ENCODE measurements around the gene CDH2. TPM values are rescaled to one million over a fixed set of nuclear protein-coding genes. Genes with fewer than 3 reads are reported as not detected.

The CDH2 gene
- total RNA-seq, 1 donor from 2014 or later, result 370 TPM

DNA sequence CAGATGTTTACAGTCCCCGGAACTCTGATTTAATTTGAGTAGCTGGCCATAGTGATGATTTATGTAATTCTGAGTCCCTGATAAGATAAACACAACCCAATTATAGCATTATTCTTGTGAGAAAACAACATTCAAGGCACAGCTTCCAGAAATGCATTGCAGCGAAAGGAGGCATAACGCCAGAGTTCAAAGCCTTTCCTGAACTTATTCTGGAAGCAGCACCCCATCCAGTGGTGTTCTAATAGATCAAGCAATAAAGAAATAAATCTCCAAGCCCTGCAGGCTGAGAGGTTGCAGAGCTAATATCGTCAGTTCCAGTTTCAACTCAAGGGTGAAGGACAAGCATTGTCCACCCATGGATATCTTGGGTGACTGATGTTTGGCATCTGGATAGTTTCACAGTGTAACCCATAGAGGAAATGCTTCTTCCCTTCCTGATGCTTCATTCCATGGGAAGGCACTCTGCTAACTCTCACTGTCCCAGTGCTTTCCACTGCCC, 18.8 kb downstream of the CDH2 start:
- no peak for TF ChIP-seq CTCF (IDR thresholded peaks at IDR 0.05; ENCODE audit: borderline replicate concordance)
- Histone ChIP-seq H3K27ac (replicated peaks) (peak overlapping the region; percentile 59), H3K9me3 (replicated peaks) (no peaks in the 10 kb centered on the region), H3K4me3 (peak overlapping the region; percentile 20), H3K36me3 (no peaks in the 10 kb centered on the region), H3K27me3 (ENCODE audit: low read depth) (no peaks in the 10 kb centered on the region), H3K4me1 (peaks cover 99% of the 10 kb centered on the region)
- intact Hi-C loops (cut with micrococcal nuclease), result no loop called here
- no peak for DNase-seq

DNA sequence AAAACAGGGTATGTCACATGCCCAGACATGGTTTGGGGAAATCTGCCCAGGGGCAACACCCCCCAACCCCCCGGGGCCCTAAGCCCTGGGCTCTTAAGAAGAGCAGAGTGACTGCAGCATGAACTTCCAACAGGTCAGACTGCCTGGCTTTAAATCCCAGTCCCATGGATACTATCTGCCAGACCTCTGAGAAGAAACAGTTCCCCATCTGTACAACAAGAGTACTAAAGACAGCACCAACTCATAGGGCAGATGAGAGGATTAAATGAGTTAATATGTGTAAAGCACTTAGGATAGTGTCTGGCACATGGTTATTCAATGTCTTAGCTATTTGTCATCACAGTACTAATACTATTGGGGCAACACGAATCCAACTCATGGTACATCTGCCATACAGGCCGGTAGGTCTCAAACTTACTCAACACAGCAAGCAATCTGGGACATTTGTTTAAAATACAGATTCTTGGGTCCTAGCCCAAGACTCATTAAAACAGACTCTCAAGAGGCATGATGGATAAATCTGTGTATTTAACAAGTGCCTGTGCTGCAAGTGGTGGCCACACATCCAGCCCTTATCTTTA, 23.4 kb downstream of the CDH2 start:
- Histone ChIP-seq H3K36me3 (no peaks in the 10 kb centered on the region), H3K4me1 (peaks cover 95% of the 10 kb centered on the region), H3K9me3 (replicated peaks) (no peaks in the 10 kb centered on the region), H3K27me3 (ENCODE audit: low read depth) (no peaks in the 10 kb centered on the region), H3K4me3 (no peak overlapping the region), H3K27ac (replicated peaks) (peak overlapping the region; percentile 78)
- intact Hi-C loops (cut with micrococcal nuclease), result no loop called here
- DNase-seq, result no peak
- no peak for TF ChIP-seq CTCF (IDR thresholded peaks at IDR 0.05; ENCODE audit: borderline replicate concordance)

GRCh38 chr18:28152754-28153153, 24.2 kb downstream of the CDH2 start:
- Histone ChIP-seq H3K27ac (replicated peaks) (peak overlapping the region; percentile 78), H3K4me1 (peaks cover 95% of the 10 kb centered on the region), H3K9me3 (replicated peaks) (no peaks in the 10 kb centered on the region), H3K4me3 (no peak overlapping the region), H3K27me3 (ENCODE audit: low read depth) (no peaks in the 10 kb centered on the region), H3K36me3 (no peaks in the 10 kb centered on the region)
- intact Hi-C loops (cut with micrococcal nuclease), result no loop called here
- no peak for TF ChIP-seq CTCF (IDR thresholded peaks at IDR 0.05; ENCODE audit: borderline replicate concordance)
- no peak for DNase-seq

DNA sequence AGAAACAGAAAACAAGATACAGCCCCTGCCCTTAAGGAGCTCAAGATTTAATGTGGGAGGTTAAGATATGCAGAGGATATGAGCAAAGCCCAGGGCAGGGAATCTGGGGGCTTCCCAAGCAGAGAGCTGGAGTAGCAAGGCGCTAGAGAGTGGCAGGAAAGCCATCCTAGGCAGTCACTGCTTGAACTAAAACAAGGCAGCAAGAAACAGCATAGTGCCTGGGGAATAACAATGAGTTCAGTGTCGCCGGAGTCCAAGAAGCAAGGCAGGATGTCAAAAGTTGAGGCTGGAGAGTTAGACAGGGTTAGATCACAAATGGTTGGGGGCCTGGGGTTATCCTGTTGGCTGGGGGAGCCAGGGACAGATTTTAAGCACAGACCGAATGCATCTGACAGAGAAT, 24.6 kb downstream of the CDH2 start:
- no peak overlapping the region for H3K4me3 ChIP-seq
- no peaks in the 10 kb centered on the region for H3K27me3 ChIP-seq (ENCODE audit: low read depth)
- no peaks in the 10 kb centered on the region for H3K9me3 ChIP-seq (replicated peaks)
- peaks cover 95% of the 10 kb centered on the region for H3K4me1 ChIP-seq
- H3K27ac ChIP-seq (replicated peaks), result peak overlapping the region; percentile 78
- TF ChIP-seq CTCF (IDR thresholded peaks at IDR 0.05; ENCODE audit: borderline replicate concordance), result no peak
- intact Hi-C loops (cut with micrococcal nuclease), result no loop called here
- no peak for DNase-seq
- H3K36me3 ChIP-seq, result no peaks in the 10 kb centered on the region

GRCh38 chr18:28151434-28151833, 25.5 kb downstream of the CDH2 start:
- TF ChIP-seq CTCF (IDR thresholded peaks at IDR 0.05; ENCODE audit: borderline replicate concordance), result no peak
- Histone ChIP-seq H3K4me3 (no peak overlapping the region), H3K4me1 (peaks cover 96% of the 10 kb centered on the region), H3K27ac (replicated peaks) (peak overlapping the region; percentile 78), H3K36me3 (no peaks in the 10 kb centered on the region), H3K27me3 (ENCODE audit: low read depth) (no peaks in the 10 kb centered on the region), H3K9me3 (replicated peaks) (no peaks in the 10 kb centered on the region)
- no peak for DNase-seq
- intact Hi-C loops (cut with micrococcal nuclease), result no loop called here
